Dendritic cell treated with granulocyte-macrophage colony-stimulating factor and Interleukin-4, amounts not matched to agents 40 ng/mL and 50 ng/mL, for 4 days (primary cell): ENCODE results near the gene RNPEP.
A peak's percentile ranks its signal among the peaks of the same experiment; 100 is the strongest.
"Not testable (repeated sequence)": the region's sequence is repeated elsewhere in the genome, so short reads cannot be mapped to it uniquely, and the experiment has no call there.

Experiments
- H3K27ac Mint-ChIP-seq: one replicate; pipeline ENCODE4 v1.8.0; 2022; ENCODE audit warnings: mild to moderate bottlenecking, mixed read lengths
- H3K27me3 Mint-ChIP-seq: one replicate; pipeline ENCODE4 v1.8.0; 2022; ENCODE audit warnings: mild to moderate bottlenecking, mixed read lengths
- H3K36me3 Mint-ChIP-seq: one replicate; pipeline ENCODE4 v1.8.0; 2022; ENCODE audit warnings: low read depth, mixed read lengths
- H3K4me1 Mint-ChIP-seq: one replicate; pipeline ENCODE4 v1.8.0; 2022; ENCODE audit warnings: low read depth, mixed read lengths
- H3K4me3 Mint-ChIP-seq: one replicate; pipeline ENCODE4 v1.8.0; 2022; ENCODE audit warnings: mild to moderate bottlenecking, moderate library complexity, mixed read lengths
- H3K9me3 Mint-ChIP-seq: one replicate; pipeline ENCODE4 v1.8.0; 2022; ENCODE audit warnings: mixed read lengths
- intact Hi-C: fragments of 100-400 bp; cut with micrococcal nuclease; formaldehyde crosslinking; loops from one replicate; pipeline ENCODE4 v1.15.0; 2022

The RNPEP gene

GRCh38 chr1:201982623-201983379 is at the start of gene RNPEP:
Gene RNPEP, plus strand, starts transcription at chr1:201982648. Its CDS starts 19 bp downstream, at chr1:201982667.
- no peaks in the 10 kb centered on the region for H3K9me3 Mint-ChIP-seq
- H3K4me1 Mint-ChIP-seq: peaks cover 35% of the 10 kb centered on the region
- H3K4me3 Mint-ChIP-seq: peak within 1 kb of the TSS; percentile 85
- intact Hi-C loops: no loop called here
- peaks cover 45% of the 10 kb centered on the region for H3K36me3 Mint-ChIP-seq
- H3K27me3 Mint-ChIP-seq: no peaks in the 10 kb centered on the region
- H3K27ac Mint-ChIP-seq: peak within 1 kb of the TSS; percentile 85

GRCh38 chr1:201933840-201934430 is 48.5 kb upstream of the RNPEP start:
- no peaks in the 10 kb centered on the region for H3K9me3 Mint-ChIP-seq
- peaks cover 10% of the 10 kb centered on the region for H3K4me1 Mint-ChIP-seq
- no peaks in the 10 kb centered on the region for H3K36me3 Mint-ChIP-seq
- intact Hi-C loops: no loop called here
- no peak overlapping the region for H3K27ac Mint-ChIP-seq
- H3K4me3 Mint-ChIP-seq: no peak overlapping the region
- H3K27me3 Mint-ChIP-seq: peaks cover 14% of the 10 kb centered on the region

- intact Hi-C loops: no loop called here
- H3K27me3 Mint-ChIP-seq: peaks cover 17% of the 10 kb centered on the region
- H3K36me3 Mint-ChIP-seq: no peaks in the 10 kb centered on the region
- peaks cover 10% of the 10 kb centered on the region for H3K4me1 Mint-ChIP-seq
- no peak overlapping the region for H3K4me3 Mint-ChIP-seq
- H3K9me3 Mint-ChIP-seq: no peaks in the 10 kb centered on the region
- peak overlapping the region; percentile 61 for H3K27ac Mint-ChIP-seq
Measured at GRCh38 chr1:201937624-201938213, 44.7 kb upstream of the RNPEP start.

GRCh38 chr1:201938440-201939035 is 43.9 kb upstream of the RNPEP start:
- Mint-ChIP-seq H3K4me1 (peaks cover 10% of the 10 kb centered on the region), H3K4me3 (no peak overlapping the region)

GRCh38 chr1:201939148-201939547 is 43.3 kb upstream of the RNPEP start:
- Mint-ChIP-seq H3K27ac (no peak overlapping the region), H3K27me3 (peaks cover 22% of the 10 kb centered on the region), H3K4me1 (peaks cover 10% of the 10 kb centered on the region), H3K9me3 (no peaks in the 10 kb centered on the region), H3K36me3 (no peaks in the 10 kb centered on the region), H3K4me3 (no peak overlapping the region)
- intact Hi-C loops: no loop called here

More at GRCh38 chr1:201938440-201939035, 43.9 kb upstream of the RNPEP start:
- Mint-ChIP-seq H3K27ac (peak overlapping the region; percentile 61), H3K9me3 (no peaks in the 10 kb centered on the region), H3K36me3 (no peaks in the 10 kb centered on the region), H3K27me3 (peaks cover 20% of the 10 kb centered on the region)
- intact Hi-C loops: no loop called here

- intact Hi-C loops: no loop called here
- Mint-ChIP-seq H3K9me3 (no peaks in the 10 kb centered on the region), H3K36me3 (no peaks in the 10 kb centered on the region), H3K27me3 (peaks cover 22% of the 10 kb centered on the region), H3K4me1 (peaks cover 10% of the 10 kb centered on the region), H3K4me3 (no peak overlapping the region), H3K27ac (no peak overlapping the region)
Measured at GRCh38 chr1:201939574-201939973, 42.9 kb upstream of the RNPEP start.

- Mint-ChIP-seq H3K27me3 (peaks cover 24% of the 10 kb centered on the region), H3K4me1 (peaks cover 13% of the 10 kb centered on the region)
- H3K9me3 Mint-ChIP-seq, H3K27ac Mint-ChIP-seq, H3K36me3 Mint-ChIP-seq, H3K4me3 Mint-ChIP-seq, intact Hi-C loops: not testable (repeated sequence)
Measured at GRCh38 chr1:201940316-201940715, 42.1 kb upstream of the RNPEP start.

GRCh38 chr1:201941420-201942128 is 40.9 kb upstream of the RNPEP start:
- H3K36me3 Mint-ChIP-seq: no peaks in the 10 kb centered on the region
- peaks cover 34% of the 10 kb centered on the region for H3K27me3 Mint-ChIP-seq
- H3K4me1 Mint-ChIP-seq: peaks cover 23% of the 10 kb centered on the region
- H3K4me3 Mint-ChIP-seq: no peak overlapping the region
- intact Hi-C loops: no loop called here
- no peaks in the 10 kb centered on the region for H3K9me3 Mint-ChIP-seq
- H3K27ac Mint-ChIP-seq: no peak overlapping the region

- peaks cover 40% of the 10 kb centered on the region for H3K27me3 Mint-ChIP-seq
- H3K27ac Mint-ChIP-seq: no peak overlapping the region
- intact Hi-C loops: no loop called here
- H3K9me3 Mint-ChIP-seq: no peaks in the 10 kb centered on the region
- no peak overlapping the region for H3K4me3 Mint-ChIP-seq
- no peaks in the 10 kb centered on the region for H3K36me3 Mint-ChIP-seq
- H3K4me1 Mint-ChIP-seq: peaks cover 27% of the 10 kb centered on the region
Measured at GRCh38 chr1:201942129-201942495, 40.3 kb upstream of the RNPEP start.

GRCh38 chr1:201944002-201944401 is 38.4 kb upstream of the RNPEP start:
- Mint-ChIP-seq H3K4me3 (no peak overlapping the region), H3K36me3 (no peaks in the 10 kb centered on the region), H3K27me3 (peaks cover 53% of the 10 kb centered on the region), H3K9me3 (no peaks in the 10 kb centered on the region), H3K4me1 (peaks cover 17% of the 10 kb centered on the region), H3K27ac (no peak overlapping the region)
- intact Hi-C loops: no loop called here

GRCh38 chr1:201944639-201945038 is 37.8 kb upstream of the RNPEP start:
- H3K36me3 Mint-ChIP-seq: no peaks in the 10 kb centered on the region

GRCh38 chr1:201945157-201945556 is 37.3 kb upstream of the RNPEP start:
- intact Hi-C loops: no loop called here
- Mint-ChIP-seq H3K9me3 (no peaks in the 10 kb centered on the region), H3K27ac (no peak overlapping the region), H3K27me3 (peaks cover 56% of the 10 kb centered on the region), H3K36me3 (no peaks in the 10 kb centered on the region), H3K4me1 (peaks cover 17% of the 10 kb centered on the region), H3K4me3 (no peak overlapping the region)

More at GRCh38 chr1:201944639-201945038, 37.8 kb upstream of the RNPEP start:
- no peak overlapping the region for H3K27ac Mint-ChIP-seq
- H3K4me3 Mint-ChIP-seq: no peak overlapping the region
- peaks cover 55% of the 10 kb centered on the region for H3K27me3 Mint-ChIP-seq
- H3K9me3 Mint-ChIP-seq: no peaks in the 10 kb centered on the region
- intact Hi-C loops: no loop called here
- peaks cover 17% of the 10 kb centered on the region for H3K4me1 Mint-ChIP-seq

GRCh38 chr1:201945863-201946223 is 36.6 kb upstream of the RNPEP start:
- intact Hi-C loops: no loop called here
- Mint-ChIP-seq H3K9me3 (no peaks in the 10 kb centered on the region), H3K4me1 (peaks cover 17% of the 10 kb centered on the region), H3K27ac (no peak overlapping the region), H3K4me3 (no peak overlapping the region), H3K36me3 (no peaks in the 10 kb centered on the region), H3K27me3 (peaks cover 57% of the 10 kb centered on the region)
